SHP77 (cell line): Measurements from ENCODE around the gene ARHGAP19.
A peak's percentile ranks its signal among the peaks of the same experiment; 100 is the strongest.

Experiments used
- DNase-seq, 2 experiments: peaks; one replicate each; lab custom pipeline; 2025; lab: John Stamatoyannopoulos, UW

Gene ARHGAP19

GRCh38 chr10:97292097-97292861 is at the start of gene ARHGAP19:
Gene ARHGAP19, minus strand, starts transcription at chr10:97292637. Its CDS starts 10 bp downstream, at chr10:97292627.
- DNase-seq = peak; percentile 97 to 99

DNA sequence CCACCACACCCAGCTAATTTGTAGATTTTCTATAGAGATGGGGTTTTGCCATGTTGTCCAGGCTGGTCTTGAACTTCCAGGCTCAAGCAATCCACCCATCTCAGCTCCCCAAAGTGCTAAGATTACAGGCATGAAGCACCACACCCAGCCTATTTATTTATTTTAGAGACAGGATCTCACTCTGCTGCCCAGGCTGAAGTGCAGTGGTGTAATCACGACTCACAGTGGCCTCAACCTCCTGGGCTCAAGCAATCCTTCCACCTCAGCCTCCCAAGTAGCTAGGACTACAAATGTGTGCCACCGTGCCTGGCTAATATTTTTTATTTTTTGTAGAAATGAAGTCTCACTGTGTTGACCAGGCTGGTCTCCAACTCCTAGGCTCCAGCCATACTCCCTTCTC is 49.0 kb upstream of the ARHGAP19 start:
- DNase-seq = no peak

DNA sequence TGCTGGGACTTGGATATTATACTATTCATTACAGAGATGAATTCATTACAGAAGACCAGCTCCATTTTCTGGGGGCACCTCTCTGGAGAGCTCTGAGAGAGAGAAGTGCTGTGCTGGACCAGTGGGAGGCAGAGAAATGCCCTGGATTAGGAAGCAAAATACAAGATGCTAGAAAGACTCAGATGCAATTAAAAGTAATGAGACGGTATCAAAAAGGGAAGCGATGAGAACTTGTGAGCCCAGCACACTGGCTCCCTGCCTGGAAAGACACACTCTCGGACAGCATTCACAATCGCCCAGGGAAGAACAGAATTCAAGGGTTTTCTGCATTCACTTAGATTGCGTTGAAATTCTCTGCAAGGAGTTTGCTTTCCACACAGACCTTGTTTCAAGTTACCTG is 45.6 kb upstream of the ARHGAP19 start:
- DNase-seq = no peak

GRCh38 chr10:97336942-97337831 is 44.8 kb upstream of the ARHGAP19 start:
- DNase-seq = no peak

DNA sequence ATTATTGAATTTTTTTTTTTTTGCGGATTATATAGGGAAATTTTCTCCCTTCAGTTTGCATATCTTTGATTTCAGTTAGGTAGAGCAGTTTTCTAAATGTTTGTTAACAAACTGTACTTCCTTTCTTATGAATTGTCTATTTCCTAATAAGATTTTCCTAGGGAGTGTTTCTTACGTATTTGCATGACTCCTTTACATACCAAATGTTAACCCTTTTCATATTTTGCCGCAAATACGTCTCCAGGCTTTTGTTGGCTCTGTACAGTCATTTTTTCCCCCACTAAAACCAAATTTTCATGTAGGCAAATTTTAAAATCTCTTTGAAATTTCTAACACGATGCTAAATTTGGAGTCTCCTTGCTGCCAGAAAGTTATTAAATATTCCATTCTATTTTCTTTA is 44.0 kb upstream of the ARHGAP19 start:
- no peak for DNase-seq

- no peak for DNase-seq
Observed at GRCh38 chr10:97336006-97336405, 43.6 kb upstream of the ARHGAP19 start.

DNA sequence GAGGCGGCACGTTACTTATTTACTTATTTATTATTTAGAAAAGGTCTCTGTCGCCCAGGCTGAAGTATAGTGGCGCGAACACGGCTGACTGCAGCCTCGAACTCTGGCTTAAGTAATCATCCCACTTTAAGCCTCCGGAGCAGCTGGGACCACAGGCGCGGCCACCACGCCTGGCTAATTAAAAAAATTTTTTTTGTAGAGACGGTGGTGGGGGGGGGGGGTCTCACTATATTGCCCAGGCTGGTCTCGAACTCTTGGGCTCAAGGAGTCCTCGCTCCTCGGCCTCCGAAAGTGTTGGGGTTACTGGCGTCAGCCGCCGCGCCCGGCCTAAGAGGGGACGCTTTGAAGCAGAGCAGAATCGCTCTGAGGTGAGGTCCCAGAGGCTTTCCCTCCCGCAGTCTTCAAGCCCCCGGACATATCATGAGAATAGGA is 42.8 kb upstream of the ARHGAP19 start:
- DNase-seq = no peak

GRCh38 chr10:97334370-97335175 is 42.1 kb upstream of the ARHGAP19 start, which contains the start of gene FRAT2:
Gene FRAT2, minus strand, starts transcription at chr10:97334729. Its CDS starts 157 bp downstream, at chr10:97334572.
- peak; percentile 72 to 77 for DNase-seq

DNA sequence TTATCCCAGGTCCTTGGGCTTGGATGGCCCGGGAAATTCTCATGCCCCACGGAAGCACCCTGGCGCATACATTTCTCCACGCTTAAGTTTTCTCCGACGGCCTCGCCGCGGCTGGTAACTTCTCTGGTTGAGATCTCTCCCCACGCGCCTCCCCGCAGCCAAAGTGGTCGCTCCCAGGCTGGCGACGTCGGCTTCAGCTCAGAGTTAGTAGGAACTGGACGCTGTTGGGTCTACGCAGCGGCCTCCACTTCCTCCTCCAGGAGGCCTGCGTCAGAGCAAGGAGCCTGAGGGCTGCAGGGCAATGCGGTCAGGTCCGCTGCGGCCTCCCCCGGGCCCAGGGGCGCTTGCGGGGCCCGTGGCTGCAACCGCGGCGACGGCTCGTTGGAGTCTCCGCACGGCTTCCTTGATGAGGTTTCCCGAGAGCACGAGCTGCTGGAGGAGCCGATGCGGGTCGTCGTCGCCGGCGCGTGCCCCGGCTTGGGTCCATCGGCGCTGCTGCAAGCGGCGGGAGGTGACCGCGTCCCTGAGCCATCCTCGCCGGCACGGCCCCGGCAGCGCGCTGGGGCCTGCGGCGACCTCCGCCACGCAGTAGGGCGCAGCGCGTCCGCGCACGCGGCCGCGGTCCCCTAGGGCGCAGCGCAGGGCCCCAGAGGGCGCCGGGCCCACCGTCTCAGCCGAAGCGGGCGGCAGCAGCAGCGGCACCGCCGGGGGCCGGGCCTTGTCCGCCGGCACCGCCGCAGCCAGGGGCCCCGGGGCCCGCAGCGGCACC is 41.3 kb upstream of the ARHGAP19 start:
- peak in 1 of 2 experiments; percentile 22 for DNase-seq

DNA sequence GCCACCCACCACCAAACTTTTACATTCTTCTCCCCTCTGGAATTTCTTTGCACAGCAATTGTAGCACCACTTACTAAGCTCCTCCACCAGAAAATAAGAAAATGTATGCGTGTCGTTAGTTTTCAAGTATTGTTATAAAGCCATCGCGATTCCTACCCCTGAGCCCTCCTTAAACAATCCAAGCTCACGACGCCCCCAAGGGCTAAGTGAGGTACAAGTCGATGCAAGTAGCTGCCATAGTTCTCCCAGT is 40.8 kb upstream of the ARHGAP19 start:
- no peak for DNase-seq

DNA sequence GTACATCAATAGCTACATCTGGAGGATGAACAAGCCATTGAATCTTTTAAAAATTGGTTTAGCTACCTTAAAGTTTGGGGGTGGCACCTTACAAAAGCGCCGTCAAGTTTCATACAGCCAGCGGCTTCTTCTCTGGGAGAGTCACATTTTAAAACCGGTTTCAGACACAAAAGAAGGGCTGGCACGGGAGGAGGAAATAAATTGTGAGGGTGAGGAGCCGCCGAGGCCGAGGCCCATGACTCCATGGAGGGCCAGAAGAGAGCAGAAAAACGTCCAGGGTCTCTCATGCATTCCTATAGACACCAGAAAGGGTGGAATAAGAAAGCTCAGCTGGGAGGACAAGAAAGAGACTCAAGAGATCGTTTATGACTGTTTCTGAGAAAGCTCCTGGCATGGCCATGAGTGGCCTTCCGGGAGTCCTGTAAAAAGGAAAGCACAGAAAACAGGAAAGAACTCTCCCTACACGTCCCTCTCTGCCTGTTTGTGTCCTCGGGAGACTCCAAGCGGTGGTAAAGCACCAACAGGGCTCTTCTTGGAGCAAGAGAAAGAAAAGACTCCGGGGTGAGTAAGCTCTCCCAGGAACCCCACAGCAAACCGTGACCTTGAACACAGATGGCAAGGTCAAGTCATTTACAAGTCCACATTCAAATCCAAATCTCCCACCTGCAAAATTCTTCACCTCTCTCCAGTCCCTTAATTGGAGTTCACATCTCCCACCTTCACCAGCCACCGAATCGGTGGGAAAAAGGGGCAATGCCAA is 40.3 kb upstream of the ARHGAP19 start:
- peak; percentile 51 to 57 for DNase-seq

DNA sequence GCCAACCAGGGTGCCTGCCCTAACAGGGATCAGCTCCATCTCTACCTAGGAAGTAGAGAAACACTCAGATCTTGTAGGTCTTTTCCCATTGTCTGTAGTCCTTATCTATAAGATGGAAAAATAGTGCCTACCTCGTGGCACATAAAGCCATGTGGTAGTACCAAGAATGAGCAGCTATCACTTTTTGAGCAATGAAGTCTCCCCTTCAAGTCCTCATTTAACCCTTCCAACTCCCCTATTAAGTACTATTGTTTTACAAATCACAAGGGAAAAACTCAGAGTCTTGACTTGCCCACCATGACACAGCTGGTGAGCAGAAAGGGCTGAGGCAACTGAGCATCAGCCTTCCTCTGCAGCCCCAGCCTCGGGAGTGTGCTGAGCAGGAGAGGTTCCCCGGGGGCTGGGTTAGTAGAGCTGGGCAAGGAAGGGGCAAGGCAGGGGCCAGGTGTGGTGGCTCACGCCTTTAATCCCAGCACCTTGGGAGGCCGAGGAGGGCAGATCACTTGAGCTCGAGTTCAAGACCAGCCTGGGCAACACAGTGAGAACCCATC is 38.8 kb upstream of the ARHGAP19 start:
- no peak for DNase-seq

GRCh38 chr10:97329766-97330165 is 37.3 kb upstream of the ARHGAP19 start:
- no peak for DNase-seq

DNA sequence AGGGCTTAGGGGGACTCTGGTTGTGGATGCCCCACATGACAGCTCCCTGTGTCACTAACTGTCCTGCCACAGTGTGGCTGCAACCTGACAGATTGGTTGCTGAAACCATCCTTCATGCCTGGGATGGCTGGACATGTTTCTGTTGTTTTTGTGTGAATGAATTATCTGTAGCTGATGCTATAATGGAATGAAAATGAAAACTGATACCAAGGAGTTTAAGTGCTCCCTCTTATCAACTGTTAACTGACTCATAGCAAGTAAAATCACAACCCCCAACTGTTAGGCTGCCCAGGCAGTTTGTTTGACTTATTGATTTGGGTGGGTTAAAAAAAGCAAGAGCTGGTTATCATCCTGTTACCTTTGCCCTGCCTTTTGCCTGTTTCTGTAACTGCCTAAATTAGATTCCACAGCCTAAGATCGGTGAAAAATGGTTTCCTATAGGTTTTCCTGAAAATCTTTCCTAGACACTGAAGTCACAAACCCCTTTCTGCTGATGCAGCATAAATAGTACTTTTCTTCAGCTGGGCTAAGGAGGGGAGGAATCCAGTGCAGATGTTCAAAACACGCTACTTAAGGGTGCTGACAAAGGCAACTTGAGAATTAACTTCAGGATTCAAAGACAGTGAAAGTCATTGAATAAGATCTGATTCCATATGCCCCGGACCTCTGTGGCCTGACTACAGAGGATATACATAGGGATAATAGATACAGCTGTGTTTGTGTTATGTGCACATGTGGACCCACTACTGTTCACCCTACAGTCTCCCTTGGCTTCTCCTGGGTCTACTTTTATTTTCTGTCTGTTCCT is 36.4 kb upstream of the ARHGAP19 start:
- no peak for DNase-seq

GRCh38 chr10:97327348-97328294 is 35.2 kb upstream of the ARHGAP19 start:
- peak; percentile 39 to 58 for DNase-seq

GRCh38 chr10:97325754-97326153 is 33.3 kb upstream of the ARHGAP19 start:
- no peak for DNase-seq

GRCh38 chr10:97323501-97323900 is 31.1 kb upstream of the ARHGAP19 start:
- DNase-seq = no peak

GRCh38 chr10:97321804-97322190 is 29.4 kb upstream of the ARHGAP19 start:
- peak; percentile 37 to 45 for DNase-seq
